HG03196 (cell line): ENCODE data around the gene HOXD10.

Source experiments
- ATAC-seq: cut with Tn5 transposase; IDR thresholded peaks from one replicate; pipeline ENCODE4 v1.9.1; 2021; ENCODE audit not compliant: unreplicated experiment

The HOXD10 gene

GRCh38 chr2:176115883-176116813, at the start of gene HOXD10:
TSS of gene HOXD10 (plus strand) at chr2:176116778. CDS start at chr2:176116834, 56 bp downstream.
- no peak for ATAC-seq

GRCh38 chr2:176067589-176068418, 48.8 kb upstream of the HOXD10 start:
- no peak for ATAC-seq

- no peak for ATAC-seq
These were observed 48.2 kb upstream of the HOXD10 start for GRCh38 chr2:176068419-176068832.

- no peak for ATAC-seq
These were observed 45.0 kb upstream of the HOXD10 start for GRCh38 chr2:176071330-176072291.

- ATAC-seq, result no peak
These were observed 44.3 kb upstream of the HOXD10 start for GRCh38 chr2:176072292-176072669.

GRCh38 chr2:176072951-176073904, 43.4 kb upstream of the HOXD10 start:
- no peak for ATAC-seq

- ATAC-seq, result no peak
These were observed 41.6 kb upstream of the HOXD10 start for GRCh38 chr2:176074919-176075425.

- no peak for ATAC-seq
These were observed 41.1 kb upstream of the HOXD10 start for GRCh38 chr2:176075481-176075880.

GRCh38 chr2:176076063-176076462, 40.5 kb upstream of the HOXD10 start:
- ATAC-seq, result no peak

- ATAC-seq, result no peak
These were observed 39.8 kb upstream of the HOXD10 start for GRCh38 chr2:176076796-176077195.

- no peak for ATAC-seq
These were observed 37.9 kb upstream of the HOXD10 start for GRCh38 chr2:176078541-176079284.

- ATAC-seq, result no peak
These were observed 37.2 kb upstream of the HOXD10 start for GRCh38 chr2:176079285-176079830.

GRCh38 chr2:176079831-176080539, 36.6 kb upstream of the HOXD10 start:
- ATAC-seq, result no peak

GRCh38 chr2:176080540-176081375, 35.8 kb upstream of the HOXD10 start:
- no peak for ATAC-seq

GRCh38 chr2:176081376-176081836, 35.2 kb upstream of the HOXD10 start:
- no peak for ATAC-seq

- no peak for ATAC-seq
These were observed 34.6 kb upstream of the HOXD10 start for GRCh38 chr2:176081837-176082524.
